HFFc6 (cell line): ENCODE results near the gene ACVR1. TPM values are rescaled to one million over a fixed set of nuclear protein-coding genes. Genes with fewer than 3 reads are reported as not detected.

Source experiments
- DNase-seq: peaks from one replicate; pipeline ENCODE4 v3.0.0-alpha.2; 2018
- H3K27ac Mint-ChIP-seq: 2 replicates; pipeline ENCODE4 v1.8.0; 2020; ENCODE audit warnings: mild to moderate bottlenecking, mixed read lengths
- H3K27me3 Mint-ChIP-seq: 2 replicates; pipeline ENCODE4 v1.8.0; 2021; ENCODE audit warnings: mild to moderate bottlenecking, moderate library complexity, mixed read lengths; ENCODE audit not compliant: insufficient read depth
- H3K36me3 Mint-ChIP-seq: 2 replicates; pipeline ENCODE4 v1.8.0; 2021; ENCODE audit warnings: low read depth, mixed read lengths
- H3K4me1 Mint-ChIP-seq: 2 replicates; pipeline ENCODE4 v1.8.0; 2020; ENCODE audit warnings: low read depth, mixed read lengths
- H3K4me3 Mint-ChIP-seq: 2 replicates; pipeline ENCODE4 v1.8.0; 2020; ENCODE audit warnings: mild to moderate bottlenecking, moderate library complexity, mixed read lengths
- H3K9me3 Mint-ChIP-seq: 2 replicates; pipeline ENCODE4 v1.8.0; 2020; ENCODE audit warnings: mild to moderate bottlenecking, mixed read lengths
- CTCF ChIP-seq: fragments of 200-600 bp; sonication (generic); IDR thresholded peaks from 2 replicates; pipeline ENCODE4 v1.5.0; 2021; ENCODE audit warnings: antibody characterized with exemption, mild to moderate bottlenecking
- total RNA-seq, 6 experiments: library from RNA; stranded (reverse); fragmentation: NEBNext Ultra II Directional; extraction: Animal tissue kit (Norgen Biotek cat#: 25700); gene quantifications; 2 replicates in 1 of 6; 3 replicates in 5 of 6; pipeline ENCODE4 v1.2.3, GENCODE V29; 2021

The ACVR1 gene
- total RNA-seq, 6 experiments from 2014 or later: 37.5 to 48.4 (median 43.1) TPM

- Mint-ChIP-seq H3K4me1 (peaks cover 55% of the 10 kb centered on the region), H3K27me3 (peaks cover 2% of the 10 kb centered on the region; the same call in 1 of the 2 replicates), H3K9me3 (no peaks in the 10 kb centered on the region), H3K36me3 (peaks cover 8% of the 10 kb centered on the region), H3K4me3 (no peak overlapping the region), H3K27ac (no peak overlapping the region)
- no peak for DNase-seq
- no peak for TF ChIP-seq CTCF
Measured at GRCh38 chr2:157842106-157842879, 33.8 kb downstream of the ACVR1 start.

DNA sequence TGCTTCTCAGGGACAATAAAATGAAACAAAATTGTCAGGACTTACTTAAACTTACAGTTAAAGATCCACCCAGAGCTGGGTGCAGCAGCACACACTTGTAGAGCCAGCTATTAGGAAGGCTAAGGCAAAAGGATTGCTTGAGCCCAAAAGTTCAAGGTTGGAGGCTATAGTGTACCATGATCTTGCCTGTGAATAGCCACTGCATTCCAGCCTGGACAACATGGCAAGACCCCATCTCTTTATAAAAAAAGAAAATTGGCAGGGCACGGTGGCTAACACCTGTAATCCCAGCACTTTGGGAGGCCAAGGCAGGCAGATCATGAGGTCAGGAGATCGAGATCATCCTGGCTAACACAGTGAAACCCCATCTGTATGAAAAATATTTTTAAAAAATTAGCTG lies 34.6 kb downstream of the ACVR1 start:
- H3K4me3 Mint-ChIP-seq: no peak overlapping the region
- no peaks in the 10 kb centered on the region for H3K9me3 Mint-ChIP-seq
- DNase-seq: no peak
- no peak for TF ChIP-seq CTCF
- H3K4me1 Mint-ChIP-seq: peaks cover 63% of the 10 kb centered on the region
- H3K27me3 Mint-ChIP-seq: peaks cover 2% of the 10 kb centered on the region; the same call in 1 of the 2 replicates
- peaks cover 11% of the 10 kb centered on the region for H3K36me3 Mint-ChIP-seq
- H3K27ac Mint-ChIP-seq: no peak overlapping the region

DNA sequence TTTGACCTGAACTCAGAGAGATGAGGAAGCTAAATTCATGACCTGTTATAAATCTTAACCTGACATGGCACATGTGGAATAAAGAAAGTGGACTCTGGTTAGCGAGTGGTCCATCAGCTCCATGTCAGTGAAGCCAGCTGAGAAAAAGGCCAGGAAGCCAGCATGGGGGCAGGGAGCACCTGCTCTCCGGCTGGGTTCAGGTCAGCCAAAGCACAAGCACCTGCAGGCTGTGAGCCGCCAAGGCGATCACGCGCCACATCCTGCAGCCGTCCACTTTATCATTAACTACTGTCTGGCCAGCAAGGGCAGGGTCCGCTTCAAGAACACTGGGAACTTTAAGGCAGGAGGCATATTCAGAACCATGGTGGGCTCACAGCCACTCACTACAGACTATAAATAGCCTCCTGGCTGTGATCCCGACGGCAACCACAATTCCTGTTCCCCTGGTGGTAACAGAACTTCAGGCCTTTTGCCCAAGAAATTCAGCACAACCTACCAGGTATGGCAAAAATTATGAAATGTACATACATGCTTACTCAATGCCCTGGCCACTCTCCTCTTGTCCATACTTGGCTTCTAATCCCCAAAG lies 35.5 kb downstream of the ACVR1 start:
- no peak overlapping the region for H3K27ac Mint-ChIP-seq
- no peak overlapping the region for H3K4me3 Mint-ChIP-seq
- H3K27me3 Mint-ChIP-seq: peaks cover 4% of the 10 kb centered on the region; the same call in 1 of the 2 replicates
- TF ChIP-seq CTCF: no peak
- peaks cover 67% of the 10 kb centered on the region for H3K4me1 Mint-ChIP-seq
- peaks cover 14% of the 10 kb centered on the region for H3K36me3 Mint-ChIP-seq
- no peaks in the 10 kb centered on the region for H3K9me3 Mint-ChIP-seq
- DNase-seq: no peak

GRCh38 chr2:157839822-157840221 lies 36.3 kb downstream of the ACVR1 start:
- Mint-ChIP-seq H3K9me3 (no peaks in the 10 kb centered on the region), H3K27me3 (peaks cover 4% of the 10 kb centered on the region; the same call in 1 of the 2 replicates), H3K36me3 (peaks cover 6% of the 10 kb centered on the region; the same call in 1 of the 2 replicates), H3K4me1 (peaks cover 67% of the 10 kb centered on the region), H3K27ac (peak overlapping the region; percentile 92), H3K4me3 (peak overlapping the region; percentile 82)
- no peak for DNase-seq
- TF ChIP-seq CTCF: no peak

DNA sequence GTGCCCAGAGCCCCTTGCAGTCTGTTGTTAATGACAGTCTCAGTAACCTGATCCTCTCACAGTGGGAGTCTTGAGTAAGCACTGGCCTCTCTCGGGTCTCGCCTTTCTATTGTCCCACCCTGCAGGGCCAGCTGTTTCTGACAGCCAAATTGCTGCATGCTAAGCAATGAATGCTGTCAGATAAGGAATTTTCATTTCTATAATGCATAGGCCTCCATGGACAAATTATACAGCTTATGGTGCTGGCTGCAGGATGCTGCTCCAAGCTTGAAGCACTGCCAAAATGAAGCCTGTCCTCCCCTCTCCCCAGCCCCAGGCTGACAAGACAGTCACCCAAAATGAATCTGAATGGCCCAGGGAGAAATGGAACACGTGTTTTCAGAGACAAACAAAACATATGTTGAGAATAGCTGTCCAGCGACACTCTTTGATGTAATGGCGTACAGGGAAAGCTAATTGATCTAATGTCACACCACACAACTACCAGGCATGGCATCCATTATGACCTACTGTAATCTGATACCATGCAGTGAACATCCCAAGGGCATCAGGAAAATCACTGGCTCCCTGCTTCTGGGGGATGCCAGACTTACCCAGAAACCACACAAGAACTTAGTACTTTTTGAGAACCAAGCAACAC lies 36.8 kb downstream of the ACVR1 start:
- peak; percentile 61 for DNase-seq
- H3K27me3 Mint-ChIP-seq: peaks cover 4% of the 10 kb centered on the region; the same call in 1 of the 2 replicates
- peak overlapping the region; percentile 92 for H3K27ac Mint-ChIP-seq
- H3K4me3 Mint-ChIP-seq: peak overlapping the region; percentile 82
- no peaks in the 10 kb centered on the region for H3K9me3 Mint-ChIP-seq
- H3K4me1 Mint-ChIP-seq: peaks cover 67% of the 10 kb centered on the region
- peaks cover 6% of the 10 kb centered on the region; the same call in 1 of the 2 replicates for H3K36me3 Mint-ChIP-seq
- no peak for TF ChIP-seq CTCF
